GM23338 (cell line): Measurements from ENCODE around the gene HAGH. TPM values are rescaled to one million over a fixed set of nuclear protein-coding genes. Genes with fewer than 3 reads are reported as not detected.

Experiments used
- POLR2AphosphoS5 ChIP-seq: IDR thresholded peaks from 2 replicates; pipeline ENCODE4 v1.6.1; 2016; ENCODE audit warnings: antibody characterized with exemption, low read depth
- ZNF114 ChIP-seq: fragments of 250-450 bp; sonication (Bioruptor Pico); IDR thresholded peaks from 2 replicates; pipeline ENCODE4 v1.5.0; 2020; ENCODE audit warnings: mild to moderate bottlenecking, moderate library complexity
- polyA plus RNA-seq: library from polyadenylated mRNA; unstranded; fragments of >200 nt; fragmentation: Nextera tagmentation; extraction: Ambion mirVana; gene quantifications from 2 replicates; pipeline ENCODE4 v1.2.1, GENCODE V29; 2016
- total RNA-seq: library from RNA; depleted of rRNA; stranded (reverse); fragments of >200 nt; shearing (Covaris generic); gene quantifications from 2 replicates; pipeline ENCODE4 v1.2.3, GENCODE V29; 2014
- TF ChIP-seq, protein P1 (sequence below): fragments of 250-450 bp; sonication (Bioruptor Pico); IDR thresholded peaks from 2 replicates; pipeline ENCODE4 v1.5.0; 2020; ENCODE audit warnings: mild to moderate bottlenecking, moderate library complexity
- TF ChIP-seq, protein P2 (sequence below): IDR thresholded peaks from one replicate; pipeline ENCODE4 v1.6.1; 2018; ENCODE audit warnings: antibody characterized with exemption; ENCODE audit not compliant: unreplicated experiment
- TF ChIP-seq, protein P3 (sequence below): IDR thresholded peaks from 2 replicates; pipeline ENCODE4 v1.6.1; 2016; ENCODE audit warnings: antibody characterized with exemption

HAGH gene
- total and polyA plus RNA-seq, 2 experiments from 2014 or later: 24.7 to 28.9 TPM

DNA sequence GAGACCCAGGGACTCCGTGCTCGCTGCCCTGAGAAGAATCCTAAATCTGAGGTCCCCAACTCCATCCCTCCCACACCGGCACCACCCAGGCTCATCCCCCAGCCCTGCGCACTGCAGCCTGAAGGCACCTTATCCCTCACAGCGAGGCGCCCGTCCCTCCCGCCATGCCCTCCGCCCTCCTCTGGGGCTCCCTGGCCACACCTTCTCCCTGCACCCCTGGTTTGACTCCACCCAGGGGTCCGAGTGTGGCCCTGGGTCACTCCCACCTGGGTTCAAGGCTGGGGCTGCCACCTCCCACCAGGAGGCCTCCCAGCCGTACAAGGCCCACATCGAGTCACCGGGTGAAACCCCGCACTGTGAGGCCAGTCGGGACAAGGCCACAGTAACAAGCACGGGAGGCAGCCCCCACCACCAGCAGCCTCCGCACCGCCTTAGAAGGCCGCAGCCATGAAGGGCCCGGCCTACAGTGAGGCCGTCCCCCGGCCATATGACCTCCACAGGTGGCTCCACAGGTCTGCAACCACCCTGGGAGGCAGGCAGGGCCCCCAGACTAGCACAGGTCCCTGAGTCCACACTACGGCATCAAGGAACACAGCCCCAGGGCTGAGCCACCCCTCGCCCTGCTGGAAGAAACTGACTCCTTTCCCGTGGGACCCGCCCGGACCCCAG is 8.3 kb downstream of the HAGH start (continued):
- TF ChIP-seq, protein P1, sequence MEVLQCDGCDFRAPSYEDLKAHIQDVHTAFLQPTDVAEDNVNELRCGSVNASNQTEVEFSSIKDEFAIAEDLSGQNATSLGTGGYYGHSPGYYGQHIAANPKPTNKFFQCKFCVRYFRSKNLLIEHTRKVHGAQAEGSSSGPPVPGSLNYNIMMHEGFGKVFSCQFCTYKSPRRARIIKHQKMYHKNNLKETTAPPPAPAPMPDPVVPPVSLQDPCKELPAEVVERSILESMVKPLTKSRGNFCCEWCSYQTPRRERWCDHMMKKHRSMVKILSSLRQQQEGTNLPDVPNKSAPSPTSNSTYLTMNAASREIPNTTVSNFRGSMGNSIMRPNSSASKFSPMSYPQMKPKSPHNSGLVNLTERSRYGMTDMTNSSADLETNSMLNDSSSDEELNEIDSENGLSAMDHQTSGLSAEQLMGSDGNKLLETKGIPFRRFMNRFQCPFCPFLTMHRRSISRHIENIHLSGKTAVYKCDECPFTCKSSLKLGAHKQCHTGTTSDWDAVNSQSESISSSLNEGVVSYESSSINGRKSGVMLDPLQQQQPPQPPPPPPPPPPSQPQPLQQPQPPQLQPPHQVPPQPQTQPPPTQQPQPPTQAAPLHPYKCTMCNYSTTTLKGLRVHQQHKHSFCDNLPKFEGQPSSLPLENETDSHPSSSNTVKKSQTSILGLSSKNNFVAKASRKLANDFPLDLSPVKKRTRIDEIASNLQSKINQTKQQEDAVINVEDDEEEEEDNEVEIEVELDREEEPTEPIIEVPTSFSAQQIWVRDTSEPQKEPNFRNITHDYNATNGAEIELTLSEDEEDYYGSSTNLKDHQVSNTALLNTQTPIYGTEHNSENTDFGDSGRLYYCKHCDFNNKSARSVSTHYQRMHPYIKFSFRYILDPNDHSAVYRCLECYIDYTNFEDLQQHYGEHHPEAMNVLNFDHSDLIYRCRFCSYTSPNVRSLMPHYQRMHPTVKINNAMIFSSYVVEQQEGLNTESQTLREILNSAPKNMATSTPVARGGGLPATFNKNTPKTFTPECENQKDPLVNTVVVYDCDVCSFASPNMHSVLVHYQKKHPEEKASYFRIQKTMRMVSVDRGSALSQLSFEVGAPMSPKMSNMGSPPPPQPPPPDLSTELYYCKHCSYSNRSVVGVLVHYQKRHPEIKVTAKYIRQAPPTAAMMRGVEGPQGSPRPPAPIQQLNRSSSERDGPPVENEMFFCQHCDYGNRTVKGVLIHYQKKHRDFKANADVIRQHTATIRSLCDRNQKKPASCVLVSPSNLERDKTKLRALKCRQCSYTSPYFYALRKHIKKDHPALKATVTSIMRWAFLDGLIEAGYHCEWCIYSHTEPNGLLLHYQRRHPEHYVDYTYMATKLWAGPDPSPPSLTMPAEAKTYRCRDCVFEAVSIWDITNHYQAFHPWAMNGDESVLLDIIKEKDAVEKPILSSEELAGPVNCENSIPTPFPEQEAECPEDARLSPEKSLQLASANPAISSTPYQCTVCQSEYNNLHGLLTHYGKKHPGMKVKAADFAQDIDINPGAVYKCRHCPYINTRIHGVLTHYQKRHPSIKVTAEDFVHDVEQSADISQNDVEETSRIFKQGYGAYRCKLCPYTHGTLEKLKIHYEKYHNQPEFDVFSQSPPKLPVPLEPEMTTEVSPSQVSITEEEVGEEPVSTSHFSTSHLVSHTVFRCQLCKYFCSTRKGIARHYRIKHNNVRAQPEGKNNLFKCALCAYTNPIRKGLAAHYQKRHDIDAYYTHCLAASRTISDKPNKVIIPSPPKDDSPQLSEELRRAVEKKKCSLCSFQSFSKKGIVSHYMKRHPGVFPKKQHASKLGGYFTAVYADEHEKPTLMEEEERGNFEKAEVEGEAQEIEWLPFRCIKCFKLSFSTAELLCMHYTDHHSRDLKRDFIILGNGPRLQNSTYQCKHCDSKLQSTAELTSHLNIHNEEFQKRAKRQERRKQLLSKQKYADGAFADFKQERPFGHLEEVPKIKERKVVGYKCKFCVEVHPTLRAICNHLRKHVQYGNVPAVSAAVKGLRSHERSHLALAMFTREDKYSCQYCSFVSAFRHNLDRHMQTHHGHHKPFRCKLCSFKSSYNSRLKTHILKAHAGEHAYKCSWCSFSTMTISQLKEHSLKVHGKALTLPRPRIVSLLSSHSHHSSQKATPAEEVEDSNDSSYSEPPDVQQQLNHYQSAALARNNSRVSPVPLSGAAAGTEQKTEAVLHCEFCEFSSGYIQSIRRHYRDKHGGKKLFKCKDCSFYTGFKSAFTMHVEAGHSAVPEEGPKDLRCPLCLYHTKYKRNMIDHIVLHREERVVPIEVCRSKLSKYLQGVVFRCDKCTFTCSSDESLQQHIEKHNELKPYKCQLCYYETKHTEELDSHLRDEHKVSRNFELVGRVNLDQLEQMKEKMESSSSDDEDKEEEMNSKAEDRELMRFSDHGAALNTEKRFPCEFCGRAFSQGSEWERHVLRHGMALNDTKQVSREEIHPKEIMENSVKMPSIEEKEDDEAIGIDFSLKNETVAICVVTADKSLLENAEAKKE (CRISPR knock-in tag): no peak
- TF ChIP-seq, protein P2, sequence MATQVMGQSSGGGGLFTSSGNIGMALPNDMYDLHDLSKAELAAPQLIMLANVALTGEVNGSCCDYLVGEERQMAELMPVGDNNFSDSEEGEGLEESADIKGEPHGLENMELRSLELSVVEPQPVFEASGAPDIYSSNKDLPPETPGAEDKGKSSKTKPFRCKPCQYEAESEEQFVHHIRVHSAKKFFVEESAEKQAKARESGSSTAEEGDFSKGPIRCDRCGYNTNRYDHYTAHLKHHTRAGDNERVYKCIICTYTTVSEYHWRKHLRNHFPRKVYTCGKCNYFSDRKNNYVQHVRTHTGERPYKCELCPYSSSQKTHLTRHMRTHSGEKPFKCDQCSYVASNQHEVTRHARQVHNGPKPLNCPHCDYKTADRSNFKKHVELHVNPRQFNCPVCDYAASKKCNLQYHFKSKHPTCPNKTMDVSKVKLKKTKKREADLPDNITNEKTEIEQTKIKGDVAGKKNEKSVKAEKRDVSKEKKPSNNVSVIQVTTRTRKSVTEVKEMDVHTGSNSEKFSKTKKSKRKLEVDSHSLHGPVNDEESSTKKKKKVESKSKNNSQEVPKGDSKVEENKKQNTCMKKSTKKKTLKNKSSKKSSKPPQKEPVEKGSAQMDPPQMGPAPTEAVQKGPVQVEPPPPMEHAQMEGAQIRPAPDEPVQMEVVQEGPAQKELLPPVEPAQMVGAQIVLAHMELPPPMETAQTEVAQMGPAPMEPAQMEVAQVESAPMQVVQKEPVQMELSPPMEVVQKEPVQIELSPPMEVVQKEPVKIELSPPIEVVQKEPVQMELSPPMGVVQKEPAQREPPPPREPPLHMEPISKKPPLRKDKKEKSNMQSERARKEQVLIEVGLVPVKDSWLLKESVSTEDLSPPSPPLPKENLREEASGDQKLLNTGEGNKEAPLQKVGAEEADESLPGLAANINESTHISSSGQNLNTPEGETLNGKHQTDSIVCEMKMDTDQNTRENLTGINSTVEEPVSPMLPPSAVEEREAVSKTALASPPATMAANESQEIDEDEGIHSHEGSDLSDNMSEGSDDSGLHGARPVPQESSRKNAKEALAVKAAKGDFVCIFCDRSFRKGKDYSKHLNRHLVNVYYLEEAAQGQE: no peak
- TF ChIP-seq, protein P3, sequence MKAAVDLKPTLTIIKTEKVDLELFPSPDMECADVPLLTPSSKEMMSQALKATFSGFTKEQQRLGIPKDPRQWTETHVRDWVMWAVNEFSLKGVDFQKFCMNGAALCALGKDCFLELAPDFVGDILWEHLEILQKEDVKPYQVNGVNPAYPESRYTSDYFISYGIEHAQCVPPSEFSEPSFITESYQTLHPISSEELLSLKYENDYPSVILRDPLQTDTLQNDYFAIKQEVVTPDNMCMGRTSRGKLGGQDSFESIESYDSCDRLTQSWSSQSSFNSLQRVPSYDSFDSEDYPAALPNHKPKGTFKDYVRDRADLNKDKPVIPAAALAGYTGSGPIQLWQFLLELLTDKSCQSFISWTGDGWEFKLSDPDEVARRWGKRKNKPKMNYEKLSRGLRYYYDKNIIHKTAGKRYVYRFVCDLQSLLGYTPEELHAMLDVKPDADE: no peak
- TF ChIP-seq ZNF114 (CRISPR knock-in tag) (no peak), POLR2AphosphoS5 (no peak)
